ENCODE results near the gene FILIP1L. TPM values are rescaled to one million over a fixed set of nuclear protein-coding genes. Genes with fewer than 3 reads are reported as not detected.

FILIP1L gene
- total and polyA plus RNA-seq, 2 of the 13 experiments (the other 11 are each of a cell fraction or from before 2014, with no cell fraction given) = 8.1 to 187 TPM

GRCh38 chr3:100100425-100100824 lies 13.9 kb downstream of the FILIP1L start:
- DNase-seq (ENCODE audit: low spot score) (no peak), ATAC-seq (no peak), FAIRE-seq (no peak)
- Histone ChIP-seq H3K4me3 (replicated peaks in 1 of 3; ENCODE audit: insufficient read depth in 1 of 3, low read depth in 2 of 3, low read length in 3 of 3) (no peak overlapping the region), H3K4me2 (ENCODE audit: low read depth, low read length) (no peak overlapping the region), H3K36me3 (replicated peaks in 1 of 2; ENCODE audit: control insufficient read depth in 1 of 2, insufficient read depth in 2 of 2, low read length in 2 of 2) (no peaks in the 10 kb centered on the region), H3K4me1 (ENCODE audit: insufficient read depth, low read length) (peaks cover 74% of the 10 kb centered on the region), H3K9me3 (ENCODE audit: low read length) (no peaks in the 10 kb centered on the region), H3K9ac (ENCODE audit: insufficient read depth, low read depth, low read length) (no peak overlapping the region), H3K79me2 (ENCODE audit: insufficient read depth, low read length) (no peaks in the 10 kb centered on the region), H2AFZ (ENCODE audit: low read length) (no peak overlapping the region), H3K27me3 (ENCODE audit: control insufficient read depth in 1 of 2, insufficient read depth in 2 of 2, low read length in 2 of 2) (no peaks in the 10 kb centered on the region), H3K27ac (ENCODE audit: extremely low read length, insufficient read depth, low read length) (no peak overlapping the region), H4K20me1 (ENCODE audit: insufficient read depth, low read length) (no peaks in the 10 kb centered on the region)
- no TSS peak for BruUV-seq (replicated peaks)
- intact Hi-C loops (cut with micrococcal nuclease; ENCODE audit: unreplicated experiment) = no loop called here
- WGBS (ENCODE audit: low lambda C conversion rate) = 100% methylated on average over 2 of the region's 2 CpGs
- ChIA-PET CTCF (ENCODE audit: low intra/inter-chr PET ratio, low total read pairs) (no interaction called here), POLR2A (interaction anchor here (1.0 kb wide), 1 partner anchor 12 kb away, joined by 3 read pairs; no protein-coding TSS in a partner anchor)
- in situ Hi-C loops (cut with HindIII; ENCODE audit: extremely low pct_ligation_motif_present, low pct_unique_long_range_greater_than_20kb) = no loop called here
- TF ChIP-seq BORCS8-MEF2B (CRISPR knock-in tag; IDR thresholded peaks at IDR 0.05) (no peak), ZNF414 (CRISPR knock-in tag; IDR thresholded peaks at IDR 0.05) (no peak), ZBTB14 (CRISPR knock-in tag; IDR thresholded peaks at IDR 0.05) (no peak), NR2C2 (CRISPR knock-in tag; IDR thresholded peaks at IDR 0.05; ENCODE audit: borderline replicate concordance) (no peak), GTF2F1 (IDR thresholded peaks at IDR 0.05; ENCODE audit: low read length) (no peak), MYC (CRISPR knock-in tag; IDR thresholded peaks at IDR 0.05; ENCODE audit: borderline replicate concordance) (no peak), EZH2 (conservative IDR thresholded peaks at IDR 0.05; ENCODE audit: low read depth, low read length) (no peak), NFKB2 (CRISPR knock-in tag; IDR thresholded peaks at IDR 0.05; ENCODE audit: borderline replicate concordance) (no peak), TCF7 (IDR thresholded peaks at IDR 0.05; ENCODE audit: low read depth) (no peak), SIX1 (CRISPR knock-in tag; IDR thresholded peaks at IDR 0.05; ENCODE audit: borderline replicate concordance) (no peak), SRSF4 (IDR thresholded peaks at IDR 0.05; ENCODE audit: low read depth, low read length, poor library complexity, severe bottlenecking) (no peak), ZBTB1 (CRISPR knock-in tag; IDR thresholded peaks at IDR 0.05; ENCODE audit: borderline replicate concordance) (no peak)

Measured in HepG2 (cell line).